Endometrial microvascular endothelial cells (primary cell): ENCODE measurements around the gene PRDM15. TPM values are rescaled to one million over a fixed set of nuclear protein-coding genes. Genes with fewer than 3 reads are reported as not detected.

Experiments used
- in situ Hi-C: cut with HindIII; loops from 2 replicates; pipeline ENCODE4 v1.10.0; 2017; ENCODE audit warnings: low sequenced_read_pairs, low pct_unique_long_range_greater_than_20kb; ENCODE audit errors: inconsistent ontology term
- total RNA-seq: library from RNA; depleted of rRNA; stranded (reverse); fragments of >200 nt; gene quantifications from one replicate; pipeline ENCODE4 v1.2.3, GENCODE V29; 2015; ENCODE audit errors: inconsistent ontology term

The PRDM15 gene
- total RNA-seq, 1 donor from 2014 or later, result 3.8 TPM

DNA sequence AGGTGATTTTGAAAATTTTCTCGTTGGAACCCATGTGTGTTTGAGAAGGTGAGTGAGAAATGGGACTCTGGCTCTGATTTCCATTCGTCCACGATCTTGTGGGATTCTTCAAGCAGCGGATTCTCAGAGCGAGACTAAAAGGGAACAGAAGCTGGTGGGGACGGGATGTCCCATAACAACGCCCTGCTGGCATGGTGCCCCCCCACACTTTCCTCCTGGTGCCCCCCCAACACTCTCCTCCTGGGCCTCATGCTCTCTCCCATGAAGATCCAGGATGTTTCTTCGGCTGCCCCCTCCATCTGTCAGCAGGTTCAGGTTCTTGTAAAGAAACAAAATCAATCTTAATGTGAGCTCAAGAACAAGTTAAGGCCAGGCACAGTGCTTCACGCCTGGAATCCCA, 29.1 kb downstream of the PRDM15 start:
- in situ Hi-C loops, result no loop called here

GRCh38 chr21:41848958-41849580, 30.1 kb downstream of the PRDM15 start:
- in situ Hi-C loops, result no loop called here

DNA sequence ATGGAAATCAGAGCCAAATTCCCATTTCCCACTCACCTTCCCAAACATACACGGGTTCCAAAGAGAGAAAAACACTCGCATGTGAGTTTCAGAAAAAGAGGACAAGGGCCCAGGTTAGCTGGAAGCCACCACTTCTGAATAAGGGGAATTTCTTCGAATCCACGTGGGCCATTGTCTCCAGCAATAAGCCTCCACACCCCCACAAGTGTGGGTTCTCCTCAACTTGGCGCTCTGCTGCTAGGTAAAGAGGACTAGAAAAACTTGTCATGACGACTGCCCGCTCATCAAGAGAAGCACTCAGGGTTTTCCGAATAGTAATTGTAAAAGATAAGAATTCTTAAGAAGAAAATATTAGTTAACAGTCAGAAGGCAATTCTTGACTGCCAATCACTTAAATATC, 30.6 kb downstream of the PRDM15 start:
- in situ Hi-C loops, result no loop called here

DNA sequence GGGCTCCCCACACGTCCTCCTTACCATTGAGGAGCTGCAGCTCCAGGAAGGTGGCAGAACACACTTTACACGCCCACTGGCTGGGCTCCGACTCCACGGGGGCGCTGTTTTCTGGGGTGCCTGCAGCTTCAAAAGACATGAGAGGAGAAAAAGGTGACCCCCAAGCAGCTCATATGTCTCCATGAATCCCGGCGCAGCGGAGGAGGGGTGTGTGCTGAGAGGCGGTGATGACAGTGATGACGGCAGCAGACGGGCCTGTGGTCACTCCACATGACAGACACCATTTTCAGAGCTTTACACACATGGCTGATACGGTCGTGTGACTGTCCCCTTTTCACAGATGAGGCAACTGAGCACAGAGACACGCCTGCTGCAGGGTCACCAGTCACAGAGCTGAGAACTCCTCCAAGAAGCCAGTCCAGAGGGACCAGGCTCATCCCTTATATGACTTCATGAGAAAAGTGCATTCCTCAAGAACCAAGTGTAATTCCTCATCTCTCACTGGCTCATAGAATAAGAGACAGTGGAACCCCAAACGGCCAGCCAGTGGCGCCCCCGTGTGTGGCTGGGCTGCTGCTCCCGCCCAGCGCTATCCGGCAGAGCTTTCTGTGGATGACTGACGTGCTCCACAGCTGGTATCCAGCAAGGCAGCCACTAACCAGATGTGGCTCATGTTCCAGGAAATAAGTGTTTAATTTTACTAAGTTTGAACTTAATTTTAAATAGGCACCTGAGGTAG, 31.9 kb downstream of the PRDM15 start:
- in situ Hi-C loops, result no loop called here

GRCh38 chr21:41846536-41846935, 32.6 kb downstream of the PRDM15 start:
- in situ Hi-C loops, result no loop called here

- in situ Hi-C loops, result no loop called here
Measured at GRCh38 chr21:41846033-41846317, 33.2 kb downstream of the PRDM15 start.

GRCh38 chr21:41845310-41846032, 33.7 kb downstream of the PRDM15 start:
- in situ Hi-C loops, result no loop called here

DNA sequence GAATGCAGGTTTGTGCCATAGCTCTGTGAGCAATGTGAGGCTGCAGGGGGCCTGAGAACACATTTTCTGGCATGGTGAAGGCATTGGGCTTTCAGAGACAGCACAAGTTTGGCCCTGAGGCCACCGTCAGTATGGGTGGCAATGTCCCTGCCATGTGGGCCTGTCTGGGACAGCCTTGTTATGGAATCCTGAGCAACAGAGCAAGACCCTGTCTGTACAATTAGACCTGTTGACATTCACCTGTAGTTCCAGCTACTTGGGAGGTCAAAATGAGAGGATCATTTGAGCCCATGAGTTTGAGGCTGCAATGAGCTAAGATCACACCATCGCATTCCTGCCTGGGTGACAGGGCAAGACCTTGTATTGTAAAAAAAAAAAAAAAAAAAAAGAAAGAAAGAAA, 35.6 kb downstream of the PRDM15 start:
- in situ Hi-C loops, result no loop called here

GRCh38 chr21:41840880-41841279, 38.3 kb downstream of the PRDM15 start:
- in situ Hi-C loops, result no loop called here

- in situ Hi-C loops, result no loop called here
Measured at GRCh38 chr21:41839387-41840000, 39.6 kb downstream of the PRDM15 start.

GRCh38 chr21:41837756-41838297, 41.3 kb downstream of the PRDM15 start:
- in situ Hi-C loops, result no loop called here

DNA sequence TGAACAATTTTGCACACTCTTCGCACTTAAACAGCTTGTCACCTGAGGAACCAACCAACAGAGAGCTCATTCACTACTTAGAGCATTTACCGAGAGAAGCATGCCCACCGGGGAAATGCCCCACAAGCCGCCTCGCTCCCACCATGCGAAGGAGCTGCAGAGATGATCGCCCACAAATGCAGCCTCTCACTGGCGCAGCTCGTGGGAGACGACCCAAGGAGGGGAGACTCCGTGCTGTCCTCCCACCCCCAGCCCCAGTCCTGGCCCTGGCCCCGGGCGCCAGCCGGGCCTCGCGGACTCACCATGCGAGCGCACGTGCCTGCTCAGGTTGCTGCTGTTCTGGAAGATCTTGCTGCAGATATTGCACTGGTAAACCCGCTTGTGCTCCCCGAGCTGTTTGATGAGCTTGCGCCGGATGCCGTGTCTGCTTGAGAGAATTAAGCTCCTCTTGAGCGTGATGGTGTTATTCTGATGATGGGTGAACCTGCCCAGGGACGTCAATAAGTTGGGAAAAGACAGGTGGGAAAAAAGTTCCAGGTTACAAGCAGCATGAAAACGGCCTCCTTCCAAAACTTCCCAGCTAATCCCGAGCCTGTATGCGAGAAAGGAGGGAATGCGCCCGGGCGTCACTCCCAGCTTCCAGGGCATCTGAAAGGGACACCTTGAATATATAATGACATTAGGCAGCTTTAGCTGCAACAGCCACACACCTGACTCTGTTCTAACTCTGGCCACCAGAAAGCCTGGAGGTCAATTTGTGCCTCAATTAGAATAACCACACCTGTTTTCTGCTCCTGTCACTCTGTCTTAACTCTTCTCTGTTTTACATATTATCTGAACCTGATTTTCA, 42.8 kb downstream of the PRDM15 start:
- in situ Hi-C loops, result no loop called here

- in situ Hi-C loops, result no loop called here
Measured at GRCh38 chr21:41835711-41836154, 43.4 kb downstream of the PRDM15 start.

DNA sequence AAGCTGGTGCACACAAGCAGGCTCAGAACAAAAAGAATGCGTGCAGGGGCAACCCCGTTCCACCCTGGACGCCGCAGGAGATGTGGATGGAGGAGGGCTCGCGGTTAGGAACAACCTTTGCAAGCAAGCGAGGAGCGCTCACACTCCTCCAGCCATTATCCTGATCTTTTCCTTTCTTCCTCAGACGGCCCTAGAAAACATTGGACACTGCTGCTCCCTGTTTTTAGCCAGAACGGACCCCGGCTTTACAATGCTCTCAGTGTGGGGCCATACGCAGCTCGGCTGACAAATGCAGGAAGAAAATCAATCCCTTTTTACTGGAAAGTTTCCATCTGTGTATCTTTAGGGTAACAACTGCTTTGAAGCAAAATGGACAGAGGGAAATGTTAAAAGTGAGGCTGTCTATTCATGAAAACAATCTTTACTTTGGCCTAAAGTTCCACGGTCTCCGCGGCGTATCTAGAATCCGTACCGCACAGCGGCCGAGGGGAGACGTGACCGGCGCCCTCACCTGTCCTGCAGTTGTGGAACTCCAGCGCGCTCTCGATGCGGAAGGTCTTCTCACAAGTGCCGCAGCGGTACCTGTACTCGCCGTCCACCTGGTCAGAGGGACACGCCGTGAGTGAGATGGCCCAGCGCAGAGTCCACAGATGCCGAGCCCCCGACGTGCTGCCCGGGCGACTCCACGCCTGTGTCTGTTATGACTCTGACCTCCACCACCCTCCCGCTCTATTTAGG, 44.0 kb downstream of the PRDM15 start:
- in situ Hi-C loops, result no loop called here

GRCh38 chr21:41834252-41834925, 44.8 kb downstream of the PRDM15 start:
- in situ Hi-C loops, result no loop called here

- in situ Hi-C loops, result no loop called here
Measured at GRCh38 chr21:41833497-41834115, 45.5 kb downstream of the PRDM15 start.
